ENCODE results near the gene SLC29A1. TPM values are rescaled to one million over a fixed set of nuclear protein-coding genes. Genes with fewer than 3 reads are reported as not detected.

Gene SLC29A1
- total and polyA plus RNA-seq, 9 of the 15 experiments (the other 6 are each of a cell fraction or from before 2014, with no cell fraction given), result 18.9 to 170 (median 57.7) TPM

- TF ChIP-seq TFAP4 (CRISPR knock-in tag; IDR thresholded peaks at IDR 0.05; ENCODE audit: borderline replicate concordance), result peak; percentile 65
- no peak for TF ChIP-seq GATAD2A (IDR thresholded peaks at IDR 0.05)
- TF ChIP-seq VEZF1 (CRISPR knock-in tag; IDR thresholded peaks at IDR 0.05), result peak; percentile 70
- no peak for TF ChIP-seq KLF1 (tag; IDR thresholded peaks at IDR 0.05)
- no peak for TF ChIP-seq RNF2 (IDR thresholded peaks at IDR 0.05)
- 0 out of 2 replicates have a peak, but pooled peaks have one; percentile 23 for TF ChIP-seq ZBTB12 (CRISPR knock-in tag; IDR thresholded peaks at IDR 0.05)
- no peak for TF ChIP-seq DIDO1 (tag; IDR thresholded peaks at IDR 0.05; ENCODE audit: low read depth)
- TF ChIP-seq C11orf30 (IDR thresholded peaks at IDR 0.05; ENCODE audit: low read depth), result no peak
- no peak for TF ChIP-seq ILK (tag; IDR thresholded peaks at IDR 0.05; ENCODE audit: borderline replicate concordance, low read depth)
- peak; percentile 29 for TF ChIP-seq PRDM10 (IDR thresholded peaks at IDR 0.05; ENCODE audit: partially characterized antibody)
- TF ChIP-seq NR2C2 (CRISPR knock-in tag; IDR thresholded peaks at IDR 0.05), result peak; percentile 41; the same call in 1 of the 2 replicates
- no peak; the same call in 1 of the 2 replicates for TF ChIP-seq NR2C2 (tag; IDR thresholded peaks at IDR 0.05)
- 0 out of 2 replicates have a peak, but pooled peaks have one; percentile 16 for TF ChIP-seq KLF16 (IDR thresholded peaks at IDR 0.05)
- TF ChIP-seq ZHX1 (conservative IDR thresholded peaks at IDR 0.05; ENCODE audit: low read length), result 0 out of 2 replicates have a peak, but pooled peaks have one; percentile 19
- TF ChIP-seq USF1 (CRISPR knock-in tag; IDR thresholded peaks at IDR 0.05), result peak; percentile 43; the same call in 1 of the 2 replicates
- no peak for TF ChIP-seq KLF13 (tag; IDR thresholded peaks at IDR 0.05; ENCODE audit: borderline replicate concordance, low read depth)
Measured at GRCh38 chr6:44221291-44221960, 2.0 kb upstream of the SLC29A1 start (continued).
